ENCODE measurements around the gene LUM. TPM values are rescaled to one million over a fixed set of nuclear protein-coding genes. Genes with fewer than 3 reads are reported as not detected.

LUM gene
- total RNA-seq, 4 donors from 2014 or later: 31.5 to 65.2 (median 49.9) TPM

DNA sequence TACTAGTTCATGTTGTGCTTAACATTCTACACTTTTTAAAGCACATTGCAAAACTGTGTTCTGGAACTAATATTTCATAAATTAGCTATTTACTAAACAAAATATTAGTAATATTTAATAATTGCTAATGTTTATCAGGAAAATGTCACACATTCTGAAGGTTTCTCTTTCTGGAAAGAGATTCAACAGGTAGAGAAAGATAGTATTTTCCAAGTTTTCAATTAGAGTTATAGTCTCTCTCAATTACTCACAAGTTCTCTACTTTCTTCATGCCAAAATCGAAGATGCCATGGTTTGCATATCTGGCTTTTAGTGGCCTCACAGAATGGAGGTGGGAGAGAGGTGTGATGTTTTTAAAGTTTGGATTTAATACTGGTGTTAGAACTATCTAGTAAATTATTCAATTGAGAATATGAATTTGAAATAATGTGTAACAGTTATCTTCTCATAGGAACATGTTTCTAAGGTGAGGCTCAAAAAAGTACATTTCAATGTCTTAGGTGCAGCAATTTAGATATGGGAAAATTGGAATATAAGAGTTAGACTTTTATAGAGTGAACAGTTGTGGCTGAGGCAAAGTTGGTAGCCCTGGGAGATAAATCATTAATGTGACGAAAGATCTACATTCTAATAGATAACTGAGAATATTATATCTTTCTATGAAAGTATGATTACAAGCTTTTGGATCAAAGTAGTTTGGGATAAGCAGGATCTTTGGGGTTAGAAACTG, 1.5 kb downstream of the LUM start:
- Histone ChIP-seq H3K4me3 (peak overlapping the region in 1 of 4 donors; percentile 13), H3K4me1 (no peaks in the 10 kb centered on the region), H3K9me3 (no peaks in the 10 kb centered on the region), H3K27me3 (no peaks in the 10 kb centered on the region), H3K27ac (peak overlapping the region in 1 of 4 donors; percentile 11), H3K36me3 (no peaks in the 10 kb centered on the region)
- TF ChIP-seq, protein P1, sequence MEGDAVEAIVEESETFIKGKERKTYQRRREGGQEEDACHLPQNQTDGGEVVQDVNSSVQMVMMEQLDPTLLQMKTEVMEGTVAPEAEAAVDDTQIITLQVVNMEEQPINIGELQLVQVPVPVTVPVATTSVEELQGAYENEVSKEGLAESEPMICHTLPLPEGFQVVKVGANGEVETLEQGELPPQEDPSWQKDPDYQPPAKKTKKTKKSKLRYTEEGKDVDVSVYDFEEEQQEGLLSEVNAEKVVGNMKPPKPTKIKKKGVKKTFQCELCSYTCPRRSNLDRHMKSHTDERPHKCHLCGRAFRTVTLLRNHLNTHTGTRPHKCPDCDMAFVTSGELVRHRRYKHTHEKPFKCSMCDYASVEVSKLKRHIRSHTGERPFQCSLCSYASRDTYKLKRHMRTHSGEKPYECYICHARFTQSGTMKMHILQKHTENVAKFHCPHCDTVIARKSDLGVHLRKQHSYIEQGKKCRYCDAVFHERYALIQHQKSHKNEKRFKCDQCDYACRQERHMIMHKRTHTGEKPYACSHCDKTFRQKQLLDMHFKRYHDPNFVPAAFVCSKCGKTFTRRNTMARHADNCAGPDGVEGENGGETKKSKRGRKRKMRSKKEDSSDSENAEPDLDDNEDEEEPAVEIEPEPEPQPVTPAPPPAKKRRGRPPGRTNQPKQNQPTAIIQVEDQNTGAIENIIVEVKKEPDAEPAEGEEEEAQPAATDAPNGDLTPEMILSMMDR (IDR thresholded peaks at IDR 0.05): no peak
- TF ChIP-seq POLR2A (IDR thresholded peaks at IDR 0.05): no peak
- no peak for DNase-seq

GRCh38 chr12:91109148-91109564, 2.1 kb downstream of the LUM start:
- TF ChIP-seq, protein P1 (IDR thresholded peaks at IDR 0.05): peak in 4 of 6 experiments; percentile 46 to 65 (median 54)
- TF ChIP-seq POLR2A (IDR thresholded peaks at IDR 0.05): no peak
- H3K4me1 ChIP-seq: no peaks in the 10 kb centered on the region
- peak overlapping the region in 1 of 4 donors; percentile 11 for H3K27ac ChIP-seq
- peak; percentile 27 to 84 (median 78) for DNase-seq
- H3K36me3 ChIP-seq: no peaks in the 10 kb centered on the region
- H3K27me3 ChIP-seq: no peaks in the 10 kb centered on the region
- H3K9me3 ChIP-seq: no peaks in the 10 kb centered on the region
- H3K4me3 ChIP-seq: peak overlapping the region in 1 of 4 donors; percentile 13

GRCh38 chr12:91108196-91108755, 3.0 kb downstream of the LUM start:
- H3K4me3 ChIP-seq: peak overlapping the region in 1 of 4 donors; percentile 16
- H3K27ac ChIP-seq: peak overlapping the region in 2 of 4 donors; percentile 23 to 28
- TF ChIP-seq POLR2A (IDR thresholded peaks at IDR 0.05): no peak
- TF ChIP-seq, protein P1 (IDR thresholded peaks at IDR 0.05): no peak
- no peaks in the 10 kb centered on the region for H3K9me3 ChIP-seq
- no peaks in the 10 kb centered on the region for H3K4me1 ChIP-seq
- H3K36me3 ChIP-seq: no peaks in the 10 kb centered on the region
- no peak for DNase-seq
- H3K27me3 ChIP-seq: no peaks in the 10 kb centered on the region

GRCh38 chr12:91106283-91106682, 5.0 kb downstream of the LUM start:
- no peak for TF ChIP-seq POLR2A (IDR thresholded peaks at IDR 0.05)
- TF ChIP-seq, protein P1 (IDR thresholded peaks at IDR 0.05): no peak
- Histone ChIP-seq H3K4me1 (no peaks in the 10 kb centered on the region), H3K27ac (peak overlapping the region in 1 of 4 donors; percentile 13), H3K9me3 (no peaks in the 10 kb centered on the region), H3K4me3 (peak overlapping the region in 1 of 4 donors; percentile 25), H3K36me3 (no peaks in the 10 kb centered on the region), H3K27me3 (no peaks in the 10 kb centered on the region)
- DNase-seq: no peak

DNA sequence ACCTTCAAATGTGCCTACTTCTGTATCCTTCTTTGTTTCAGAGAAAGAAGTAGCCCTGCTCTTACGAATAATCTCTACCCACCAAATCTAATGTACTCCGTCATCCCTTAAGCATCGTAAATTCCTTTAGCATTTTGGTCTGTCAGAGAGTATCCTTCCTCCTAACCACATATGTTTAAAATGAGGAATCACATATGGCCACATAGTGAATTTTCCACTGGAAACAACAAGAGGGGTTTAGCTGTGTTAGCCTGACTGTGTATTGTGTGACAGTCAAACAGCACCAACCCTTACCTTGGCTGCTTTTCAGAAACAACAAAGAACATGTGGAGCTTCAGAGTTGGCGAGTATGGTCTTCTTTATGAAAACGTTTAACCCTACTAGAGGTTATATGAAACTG, 5.5 kb downstream of the LUM start:
- no peak for DNase-seq
- H3K27ac ChIP-seq: peak overlapping the region in 2 of 4 donors; percentile 22 to 25

More for the DNA sequence above, 5.5 kb downstream of the LUM start:
- H3K36me3 ChIP-seq: no peaks in the 10 kb centered on the region
- no peaks in the 10 kb centered on the region for H3K4me1 ChIP-seq
- H3K27me3 ChIP-seq: no peaks in the 10 kb centered on the region
- TF ChIP-seq POLR2A (IDR thresholded peaks at IDR 0.05): no peak
- TF ChIP-seq, protein P1 (IDR thresholded peaks at IDR 0.05): no peak
- H3K9me3 ChIP-seq: no peaks in the 10 kb centered on the region
- H3K4me3 ChIP-seq: peak overlapping the region in 1 of 4 donors; percentile 25
